ENCODE measurements around the gene MRPL39. TPM values are rescaled to one million over a fixed set of nuclear protein-coding genes. Genes with fewer than 3 reads are reported as not detected.
"Not testable (repeated sequence)": the region's sequence is repeated elsewhere in the genome, so short reads cannot be mapped to it uniquely, and the experiment has no call there.

MRPL39 gene
- 10 to 100 TPM; 29.0 TPM for total RNA-seq
- long read RNA-seq, transcript MRPL39-202 (10 exons, 1,110 nt), result major isoform, 24 of 30 reads
- long read RNA-seq, partial matches to known transcripts, result 2 of 30 reads
- long read RNA-seq, other reads (novel, unspliced or antisense), result 4 of 30 reads

DNA sequence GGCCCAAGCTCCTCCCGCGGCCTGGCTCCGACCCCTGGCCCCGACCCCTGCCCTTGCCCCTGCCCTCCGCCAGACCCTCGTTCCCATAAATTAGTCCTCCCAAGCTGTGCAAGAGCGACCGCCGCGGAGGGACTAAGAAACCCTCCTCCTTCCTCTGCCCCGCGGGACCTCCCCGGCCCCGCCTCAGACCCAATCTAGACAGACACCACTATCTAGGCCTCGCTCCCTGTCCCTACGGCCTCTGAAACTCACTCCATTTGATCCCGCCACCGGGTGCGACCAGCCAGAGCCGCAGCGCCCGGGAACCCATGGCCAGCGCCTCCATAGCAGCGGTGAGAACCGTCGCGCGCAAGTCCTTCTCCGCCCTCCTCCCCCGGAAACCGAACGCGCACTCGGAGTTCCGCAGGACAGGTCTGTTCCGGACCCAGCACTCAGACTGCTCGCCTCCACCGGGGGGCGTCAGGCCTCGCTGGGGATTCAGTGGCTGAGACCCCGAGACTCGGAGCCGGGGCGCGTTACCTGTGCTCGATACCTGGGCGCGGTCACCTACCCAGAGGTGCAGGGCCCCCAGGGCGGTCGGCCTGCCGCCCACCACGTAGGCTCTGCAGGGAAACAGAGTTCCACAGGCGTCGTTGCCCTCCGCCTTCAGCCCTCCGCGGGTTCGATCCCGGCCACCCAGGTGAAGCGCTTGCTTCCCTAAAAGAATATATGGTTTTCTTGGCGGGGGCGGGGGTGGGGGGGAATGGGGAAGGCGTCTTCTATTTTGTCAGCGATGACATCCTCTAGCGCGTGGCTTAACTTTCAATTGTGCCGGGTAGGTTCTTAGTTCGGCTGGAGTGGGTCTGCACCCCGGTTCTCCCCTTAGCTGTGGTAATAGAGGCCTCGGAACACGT lies at the start of gene MRPL39:
MRPL39 (minus strand) TSS at position 331 of the 893 bp plus-strand sequence; CDS start at position 325, 6 bp downstream.
- ATAC-seq (peak; percentile 96), DNase-seq (peak; percentile 89 to 90)
- intact Hi-C loops (cut with DNase I, micrococcal nuclease), result no loop called here

DNA sequence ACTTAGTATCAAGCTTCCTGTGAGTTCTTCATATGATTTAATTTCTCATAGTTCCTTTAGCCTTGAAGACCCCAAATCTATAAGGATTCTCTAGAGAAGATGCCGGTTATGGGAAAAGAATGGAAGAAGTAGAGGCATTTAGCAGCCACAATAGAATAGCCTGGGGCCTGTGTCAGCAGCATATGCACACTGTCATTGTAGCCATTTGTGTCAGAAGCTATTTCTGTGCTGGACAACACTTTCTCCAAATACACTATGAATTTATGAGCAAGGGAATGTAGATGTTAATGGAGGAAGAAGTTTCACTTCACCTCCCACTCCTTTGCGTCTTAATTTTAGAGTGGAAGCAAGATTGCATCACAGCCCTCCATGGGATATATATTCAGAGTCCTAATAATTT lies 49.1 kb upstream of the MRPL39 start:
- intact Hi-C loops (cut with DNase I, micrococcal nuclease), result no loop called here
- DNase-seq (no peak), ATAC-seq (no peak)

DNA sequence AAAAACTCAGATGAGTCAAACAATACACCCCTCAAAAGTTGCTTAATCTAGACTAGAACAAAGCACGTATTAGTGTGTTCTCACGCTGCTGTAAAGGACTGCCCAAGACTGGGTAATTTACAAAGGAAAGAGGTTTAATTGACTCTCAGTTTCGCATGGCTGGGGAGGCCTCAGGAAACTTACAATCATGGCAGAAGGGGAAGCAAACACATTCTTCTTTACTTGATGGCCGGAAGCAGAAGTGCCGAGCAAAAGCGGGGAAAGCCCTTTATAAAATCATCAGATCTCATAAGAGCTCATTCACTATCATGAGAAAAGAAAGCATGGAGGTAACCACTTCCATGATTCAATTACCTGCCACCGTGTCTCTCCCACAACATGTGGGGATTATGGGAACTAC lies 41.9 kb upstream of the MRPL39 start:
- no peak for DNase-seq
- intact Hi-C loops (cut with DNase I, micrococcal nuclease), result no loop called here
- ATAC-seq, result no peak

GRCh38 chr21:25647647-25648046 lies 40.4 kb upstream of the MRPL39 start:
- no peak for DNase-seq

GRCh38 chr21:25646474-25646873 lies 39.2 kb upstream of the MRPL39 start:
- DNase-seq, result no peak
- intact Hi-C loops (cut with DNase I, micrococcal nuclease), result no loop called here

More at GRCh38 chr21:25647647-25648046, 40.4 kb upstream of the MRPL39 start:
- ATAC-seq, result no peak
- intact Hi-C loops (cut with DNase I, micrococcal nuclease), result no loop called here

GRCh38 chr21:25643486-25643885 lies 36.2 kb upstream of the MRPL39 start:
- DNase-seq (no peak), ATAC-seq (no peak)
- intact Hi-C loops (cut with DNase I, micrococcal nuclease), result no loop called here

More at GRCh38 chr21:25646474-25646873, 39.2 kb upstream of the MRPL39 start:
- no peak for ATAC-seq

- ATAC-seq (no peak), DNase-seq (no peak)
- intact Hi-C loops (cut with DNase I, micrococcal nuclease), result no loop called here
These were observed 33.6 kb upstream of the MRPL39 start for GRCh38 chr21:25640943-25641292.

DNA sequence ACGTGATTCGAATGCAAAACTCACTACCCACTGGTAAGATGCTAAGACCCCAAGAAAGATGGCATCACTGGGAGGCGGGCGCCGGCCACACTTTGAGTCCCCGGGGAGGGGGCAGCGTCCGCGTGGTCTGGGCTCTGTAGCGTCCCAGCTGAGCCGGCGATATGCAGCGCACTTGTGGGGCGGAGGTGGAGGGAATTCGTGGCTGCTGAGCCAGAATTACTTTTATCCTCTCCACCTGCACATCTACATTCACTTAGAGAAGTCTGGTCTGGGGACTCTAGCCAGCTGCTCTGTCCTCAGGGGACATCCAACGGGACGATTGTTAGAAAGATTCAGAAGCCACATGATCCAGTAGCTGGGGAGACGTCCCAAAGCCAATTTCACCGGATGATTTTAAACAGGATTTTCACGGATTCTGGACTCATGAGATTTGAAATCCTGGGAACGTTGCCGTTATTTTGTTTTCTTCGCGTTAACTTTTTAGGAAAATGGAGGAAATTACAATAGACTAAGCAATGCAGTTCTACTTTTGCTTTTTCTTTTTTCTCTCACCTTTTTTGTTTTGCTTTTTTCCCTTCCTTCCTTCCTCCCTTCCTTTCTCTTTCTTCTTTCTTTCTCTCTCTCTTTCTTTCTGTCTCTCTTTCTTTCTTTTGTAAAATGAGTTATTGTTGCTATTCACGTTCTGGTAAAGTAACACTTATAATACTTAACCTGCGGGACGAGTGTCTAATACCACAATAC lies 33.1 kb upstream of the MRPL39 start:
- intact Hi-C loops (cut with DNase I, micrococcal nuclease), result no loop called here
- no peak for ATAC-seq
- peak in 1 of 2 donors; percentile 22 for DNase-seq

GRCh38 chr21:25639551-25640201 lies 32.4 kb upstream of the MRPL39 start:
- ATAC-seq (no peak), DNase-seq (peak; percentile 27 to 42)
- intact Hi-C loops (cut with DNase I, micrococcal nuclease), result no loop called here

GRCh38 chr21:25638660-25639550 lies 31.6 kb upstream of the MRPL39 start, which contains the start of gene JAM2:
TSS of gene JAM2 (plus strand) at chr21:25639258. CDS start at chr21:25639822, 564 bp downstream.
- DNase-seq (peak; percentile 27 to 29), ATAC-seq (no peak)
- intact Hi-C loops (cut with DNase I, micrococcal nuclease), result no loop called here

GRCh38 chr21:25637851-25638659 lies 30.8 kb upstream of the MRPL39 start:
- intact Hi-C loops (cut with DNase I, micrococcal nuclease), result no loop called here
- DNase-seq, result no peak

GRCh38 chr21:25636727-25637126 lies 29.4 kb upstream of the MRPL39 start:
- intact Hi-C loops (cut with DNase I, micrococcal nuclease), result no loop called here
- DNase-seq (no peak), ATAC-seq (no peak)

More at GRCh38 chr21:25637851-25638659, 30.8 kb upstream of the MRPL39 start:
- ATAC-seq, result no peak

DNA sequence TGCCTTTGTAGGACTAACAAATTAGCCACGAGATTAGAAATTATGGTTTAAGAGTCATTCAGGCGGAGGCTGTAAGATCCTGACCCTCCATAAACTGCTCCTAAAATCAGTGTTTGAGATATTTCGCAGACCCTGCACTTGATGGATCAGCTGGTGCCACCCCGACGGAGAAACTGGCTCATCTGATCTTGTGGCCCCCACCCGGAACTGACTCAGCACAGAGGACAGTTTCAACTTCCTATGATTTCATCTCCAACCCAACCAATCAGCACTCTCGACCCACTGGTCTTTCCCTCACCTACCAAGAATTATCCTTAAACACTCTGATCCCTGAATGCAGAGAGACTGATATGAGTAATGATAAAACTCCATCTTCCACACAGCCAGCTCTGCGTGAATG lies 28.0 kb upstream of the MRPL39 start:
- DNase-seq, result no peak
- intact Hi-C loops (cut with DNase I, micrococcal nuclease), result no loop called here
- ATAC-seq, result no peak

- intact Hi-C loops (cut with DNase I, micrococcal nuclease), result no loop called here
These were observed 25.0 kb upstream of the MRPL39 start for GRCh38 chr21:25632296-25632695.

GRCh38 chr21:25626757-25627156 lies 19.5 kb upstream of the MRPL39 start:
- no peak for ATAC-seq
- DNase-seq, result no peak
- intact Hi-C loops (cut with DNase I, micrococcal nuclease), result no loop called here

More at GRCh38 chr21:25632296-25632695, 25.0 kb upstream of the MRPL39 start:
- ATAC-seq (no peak), DNase-seq (no peak)

- DNase-seq; intact Hi-C loops (cut with DNase I, micrococcal nuclease); ATAC-seq: not testable (repeated sequence)
These were observed 18.7 kb upstream of the MRPL39 start for GRCh38 chr21:25625776-25626555.

GRCh38 chr21:25625036-25625435 lies 17.8 kb upstream of the MRPL39 start:
- ATAC-seq, result no peak
- intact Hi-C loops (cut with DNase I, micrococcal nuclease), result no loop called here
- no peak for DNase-seq
